ENCODE measurements around the gene ZNF407.

- no peak for TF ChIP-seq CTCF (IDR thresholded peaks at IDR 0.05)
- TF ChIP-seq POLR2AphosphoS5 (IDR thresholded peaks at IDR 0.05) = no peak
Observed at GRCh38 chr18:74682991-74683297, 85.3 kb downstream of the ZNF407 start.

All from stomach (tissue), 4 donors.